Measurements from ENCODE around the gene BRIP1. TPM values are rescaled to one million over a fixed set of nuclear protein-coding genes. Genes with fewer than 3 reads are reported as not detected.

Gene BRIP1
- total RNA-seq, 3 donors from 2014 or later (not counting 1 experiment from before 2014, with no cell fraction given): 2.7 to 3.7 (median 2.9) TPM

DNA sequence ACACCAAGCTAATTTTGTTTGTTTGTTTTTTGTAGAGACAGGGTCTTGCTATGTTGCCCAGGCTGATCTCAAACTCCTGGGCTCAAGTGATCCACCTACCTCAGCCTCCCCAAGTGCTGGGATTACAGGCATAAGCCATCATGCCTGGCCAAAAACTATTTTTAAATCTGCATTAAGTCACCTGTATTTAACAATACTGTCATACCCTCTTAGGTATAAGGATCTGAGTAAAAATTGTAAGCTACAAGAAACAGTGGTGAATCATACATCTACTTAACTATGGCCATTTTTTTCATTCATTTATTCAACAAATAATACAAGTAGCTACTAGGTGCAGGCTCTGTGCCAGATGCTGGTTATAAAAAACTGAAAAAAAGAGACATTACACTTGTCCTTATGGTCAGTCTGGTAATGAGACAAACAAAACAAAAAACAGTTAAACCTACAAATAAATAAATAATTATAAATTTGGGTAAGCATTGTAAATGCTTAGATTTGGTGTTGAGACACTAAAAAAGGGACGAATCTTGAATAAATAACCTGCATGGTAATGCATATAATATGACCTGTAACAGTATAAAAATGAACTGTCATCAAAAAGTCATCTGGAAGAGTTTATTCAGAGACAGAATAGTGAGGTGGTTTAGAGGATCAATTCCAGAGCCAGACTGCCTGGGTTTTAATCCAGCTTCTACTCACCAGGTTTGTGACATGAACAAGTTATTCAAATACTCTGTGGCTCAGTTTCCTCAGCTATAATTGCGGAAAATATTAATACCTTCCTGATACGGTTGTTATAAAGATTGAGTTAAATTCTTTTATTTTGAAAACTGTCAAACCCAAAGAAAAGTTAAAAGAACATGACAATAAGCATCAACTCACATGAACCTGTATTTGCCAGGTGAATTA lies 26.8 kb downstream of the BRIP1 start:
- 89% methylated on average over 1 of the region's 3 CpGs for WGBS (ENCODE audit: insufficient coverage)
- DNase-seq: no peak
- TF ChIP-seq, protein P1, sequence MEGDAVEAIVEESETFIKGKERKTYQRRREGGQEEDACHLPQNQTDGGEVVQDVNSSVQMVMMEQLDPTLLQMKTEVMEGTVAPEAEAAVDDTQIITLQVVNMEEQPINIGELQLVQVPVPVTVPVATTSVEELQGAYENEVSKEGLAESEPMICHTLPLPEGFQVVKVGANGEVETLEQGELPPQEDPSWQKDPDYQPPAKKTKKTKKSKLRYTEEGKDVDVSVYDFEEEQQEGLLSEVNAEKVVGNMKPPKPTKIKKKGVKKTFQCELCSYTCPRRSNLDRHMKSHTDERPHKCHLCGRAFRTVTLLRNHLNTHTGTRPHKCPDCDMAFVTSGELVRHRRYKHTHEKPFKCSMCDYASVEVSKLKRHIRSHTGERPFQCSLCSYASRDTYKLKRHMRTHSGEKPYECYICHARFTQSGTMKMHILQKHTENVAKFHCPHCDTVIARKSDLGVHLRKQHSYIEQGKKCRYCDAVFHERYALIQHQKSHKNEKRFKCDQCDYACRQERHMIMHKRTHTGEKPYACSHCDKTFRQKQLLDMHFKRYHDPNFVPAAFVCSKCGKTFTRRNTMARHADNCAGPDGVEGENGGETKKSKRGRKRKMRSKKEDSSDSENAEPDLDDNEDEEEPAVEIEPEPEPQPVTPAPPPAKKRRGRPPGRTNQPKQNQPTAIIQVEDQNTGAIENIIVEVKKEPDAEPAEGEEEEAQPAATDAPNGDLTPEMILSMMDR (IDR thresholded peaks at IDR 0.05): no peak
- Mint-ChIP-seq H3K36me3 (no peaks in the 10 kb centered on the region), H3K27ac (no peak overlapping the region), H3K4me1 (no peaks in the 10 kb centered on the region), H3K9me3 (no peaks in the 10 kb centered on the region), H3K4me3 (no peak overlapping the region), H3K27me3 (ENCODE audit: low read depth in 2 of 2) (no peaks in the 10 kb centered on the region)
- intact Hi-C loops (cut with micrococcal nuclease): loop anchor here (1.0 to 10.0 kb wide), 3 partner anchors 200 to 1112 kb away; no protein-coding TSS in a partner anchor
- Histone ChIP-seq H3K4me1 (ENCODE audit: control insufficient read depth, insufficient read depth, low read length) (no peaks in the 10 kb centered on the region), H3K27me3 (ENCODE audit: control insufficient read depth, insufficient read depth, low read length) (no peaks in the 10 kb centered on the region), H3K9me3 (ENCODE audit: control insufficient read depth, insufficient read depth, low read length) (no peaks in the 10 kb centered on the region), H3K36me3 (ENCODE audit: control insufficient read depth, insufficient read depth, low read length) (no peaks in the 10 kb centered on the region), H3K27ac (ENCODE audit: low read length) (no peak overlapping the region), H3K4me3 (ENCODE audit: low read length) (no peak overlapping the region)
- no peak for ATAC-seq

DNA sequence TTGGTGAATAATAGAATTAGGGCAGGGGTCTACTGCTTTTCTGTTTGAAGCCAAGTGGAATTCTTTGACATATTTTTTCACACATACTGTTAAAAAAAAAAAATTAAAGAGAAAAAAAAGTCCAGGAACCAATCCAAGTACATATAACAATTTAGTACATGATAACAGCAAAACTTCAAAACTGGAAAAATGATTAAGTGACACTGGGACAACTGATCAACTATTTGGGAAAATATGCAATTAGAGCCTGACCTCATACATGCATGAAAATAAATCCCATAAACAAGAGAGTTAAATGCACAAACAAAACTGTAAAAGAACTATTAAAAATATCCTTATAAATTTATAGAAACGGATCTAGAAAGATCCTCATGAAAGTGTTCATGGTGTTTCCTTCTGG lies 27.7 kb downstream of the BRIP1 start:
- no peak for ATAC-seq
- no peak for DNase-seq
- Mint-ChIP-seq H3K9me3 (no peaks in the 10 kb centered on the region), H3K27me3 (ENCODE audit: low read depth in 2 of 2) (no peaks in the 10 kb centered on the region), H3K4me3 (no peak overlapping the region), H3K27ac (no peak overlapping the region), H3K4me1 (no peaks in the 10 kb centered on the region), H3K36me3 (no peaks in the 10 kb centered on the region)
- Histone ChIP-seq H3K27ac (ENCODE audit: low read length) (no peak overlapping the region), H3K36me3 (ENCODE audit: control insufficient read depth, insufficient read depth, low read length) (no peaks in the 10 kb centered on the region), H3K27me3 (ENCODE audit: control insufficient read depth, insufficient read depth, low read length) (no peaks in the 10 kb centered on the region), H3K4me3 (ENCODE audit: low read length) (no peak overlapping the region), H3K4me1 (ENCODE audit: control insufficient read depth, insufficient read depth, low read length) (no peaks in the 10 kb centered on the region), H3K9me3 (ENCODE audit: control insufficient read depth, insufficient read depth, low read length) (no peaks in the 10 kb centered on the region)
- TF ChIP-seq, protein P1 (IDR thresholded peaks at IDR 0.05): no peak
- intact Hi-C loops (cut with micrococcal nuclease): loop anchor here (10.0 kb wide), 1 partner anchor 1111 kb away; no protein-coding TSS in a partner anchor
- WGBS (ENCODE audit: insufficient coverage): no CpG with 5 or more reads among the region's 1 CpG

DNA sequence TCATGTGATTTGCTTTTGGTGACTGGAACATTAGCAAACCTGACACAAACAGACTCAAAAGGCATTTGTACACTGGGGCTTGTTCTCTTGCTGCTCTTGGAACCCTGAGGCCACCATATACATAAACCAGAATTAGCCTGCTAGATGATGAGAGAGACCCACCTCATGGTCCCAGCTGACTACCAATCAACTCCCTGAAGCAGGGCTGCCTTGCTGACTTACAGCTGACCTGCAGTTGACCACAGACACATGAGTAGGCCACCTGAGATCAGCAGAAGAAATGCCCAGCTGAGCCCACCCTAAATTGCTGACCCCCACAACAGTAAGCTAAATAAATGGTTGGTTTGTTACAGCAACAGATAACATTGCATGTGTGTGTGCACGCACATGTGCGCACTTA lies 28.7 kb downstream of the BRIP1 start:
- H3K36me3 Mint-ChIP-seq: no peaks in the 10 kb centered on the region
- intact Hi-C loops (cut with micrococcal nuclease): loop anchor here (10.0 kb wide), 1 partner anchor 1110 kb away; no protein-coding TSS in a partner anchor
- no peak overlapping the region for H3K27ac Mint-ChIP-seq
- DNase-seq (no peak), ATAC-seq (no peak)
- Histone ChIP-seq H3K4me1 (ENCODE audit: control insufficient read depth, insufficient read depth, low read length) (no peaks in the 10 kb centered on the region), H3K27ac (ENCODE audit: low read length) (no peak overlapping the region), H3K9me3 (ENCODE audit: control insufficient read depth, insufficient read depth, low read length) (no peaks in the 10 kb centered on the region), H3K36me3 (ENCODE audit: control insufficient read depth, insufficient read depth, low read length) (no peaks in the 10 kb centered on the region), H3K4me3 (ENCODE audit: low read length) (no peak overlapping the region), H3K27me3 (ENCODE audit: control insufficient read depth, insufficient read depth, low read length) (no peaks in the 10 kb centered on the region)
- H3K9me3 Mint-ChIP-seq: no peaks in the 10 kb centered on the region
- WGBS (ENCODE audit: insufficient coverage): 100% methylated on average over 2 of the region's 2 CpGs
- no peak overlapping the region for H3K4me3 Mint-ChIP-seq
- no peaks in the 10 kb centered on the region for H3K27me3 Mint-ChIP-seq (ENCODE audit: low read depth in 2 of 2)
- TF ChIP-seq, protein P1 (IDR thresholded peaks at IDR 0.05): no peak
- no peaks in the 10 kb centered on the region for H3K4me1 Mint-ChIP-seq
